ENCODE data around the gene VASH2. TPM values are rescaled to one million over a fixed set of nuclear protein-coding genes. Genes with fewer than 3 reads are reported as not detected.
"Not testable (repeated sequence)": the region's sequence is repeated elsewhere in the genome, so short reads cannot be mapped to it uniquely, and the experiment has no call there.

Gene VASH2
- total and polyA plus RNA-seq, 8 donors = 2.4 to 38.6 (median 29.4) TPM

GRCh38 chr1:212984522-212985291 lies 34.4 kb downstream of the VASH2 start:
- H3K27ac ChIP-seq = no peak overlapping the region
- no peak overlapping the region for H3K4me3 ChIP-seq
- peaks cover 0 to 11% of the 10 kb centered on the region in 2 donors for H3K4me1 ChIP-seq
- ATAC-seq (no peak), DNase-seq (no peak)
- no peak for TF ChIP-seq CTCF (IDR thresholded peaks at IDR 0.05)
- peaks cover 0 to 4% of the 10 kb centered on the region in 2 donors for H3K36me3 ChIP-seq
- no peaks in the 10 kb centered on the region for H3K9me3 ChIP-seq
- no peaks in the 10 kb centered on the region for H3K27me3 ChIP-seq
- intact Hi-C loops (cut with DNase I) = no loop called here

- H3K4me3 ChIP-seq = no peak overlapping the region
- intact Hi-C loops (cut with DNase I) = no loop called here
- peaks cover 0 to 14% of the 10 kb centered on the region in 2 donors for H3K36me3 ChIP-seq
- no peak for ATAC-seq
- peaks cover 0 to 1% of the 10 kb centered on the region in 2 donors for H3K4me1 ChIP-seq
- no peak for DNase-seq
- TF ChIP-seq CTCF (IDR thresholded peaks at IDR 0.05) = no peak
- H3K27me3 ChIP-seq = no peaks in the 10 kb centered on the region
- no peaks in the 10 kb centered on the region for H3K9me3 ChIP-seq
- no peak overlapping the region for H3K27ac ChIP-seq
Measured at GRCh38 chr1:212986551-212986950, 36.2 kb downstream of the VASH2 start.

GRCh38 chr1:212987702-212988322 lies 37.5 kb downstream of the VASH2 start:
- TF ChIP-seq CTCF (IDR thresholded peaks at IDR 0.05) = no peak
- no peaks in the 10 kb centered on the region for H3K9me3 ChIP-seq
- H3K27me3 ChIP-seq = no peaks in the 10 kb centered on the region
- H3K4me1 ChIP-seq = no peaks in the 10 kb centered on the region
- intact Hi-C loops (cut with DNase I) = no loop called here
- H3K36me3 ChIP-seq = peaks cover 0 to 27% of the 10 kb centered on the region in 2 donors
- no peak for ATAC-seq
- no peak overlapping the region for H3K27ac ChIP-seq
- DNase-seq = no peak
- no peak overlapping the region for H3K4me3 ChIP-seq

GRCh38 chr1:212990276-212990675 lies 39.9 kb downstream of the VASH2 start:
- no peak for TF ChIP-seq CTCF (IDR thresholded peaks at IDR 0.05)
- H3K9me3 ChIP-seq = no peaks in the 10 kb centered on the region
- H3K36me3 ChIP-seq = peaks cover 0 to 49% of the 10 kb centered on the region in 2 donors
- no peak for ATAC-seq
- no peak overlapping the region for H3K4me3 ChIP-seq
- no peaks in the 10 kb centered on the region for H3K27me3 ChIP-seq
- H3K27ac ChIP-seq = no peak overlapping the region
- intact Hi-C loops (cut with DNase I) = no loop called here
- H3K4me1 ChIP-seq = no peaks in the 10 kb centered on the region
- DNase-seq = no peak

- H3K27ac ChIP-seq; DNase-seq; H3K9me3 ChIP-seq; H3K4me1 ChIP-seq; H3K27me3 ChIP-seq; ATAC-seq; intact Hi-C loops (cut with DNase I); H3K4me3 ChIP-seq: not testable (repeated sequence)
- H3K36me3 ChIP-seq = peaks cover 0 to 79% of the 10 kb centered on the region in 2 donors
Measured at GRCh38 chr1:212993960-212994359, 43.6 kb downstream of the VASH2 start.
